Activated naive CD4-positive, alpha-beta T cell treated with anti-CD3 and anti-CD28 coated beads for 36 hours (primary cell): ENCODE measurements around the gene SFXN3. TPM values are rescaled to one million over a fixed set of nuclear protein-coding genes. Genes with fewer than 3 reads are reported as not detected.

Source experiments
- CTCF ChIA-PET: fragments of 350-600 bp; sonication (Branson Sonifier 250); formaldehyde crosslinking; loops from one replicate; lab custom pipeline; 2021; ENCODE audit warnings: antibody characterized with exemption; lab: Charles Lee
- DNase-seq: peaks from one replicate; pipeline ENCODE4 v3.0.0-alpha.2; 2020
- H3K27ac Mint-ChIP-seq: one replicate; pipeline ENCODE4 v1.8.0; 2021; ENCODE audit warnings: mild to moderate bottlenecking, mixed read lengths
- H3K27me3 Mint-ChIP-seq: one replicate; pipeline ENCODE4 v1.8.0; 2021; ENCODE audit warnings: low read depth, mixed read lengths
- H3K36me3 Mint-ChIP-seq: one replicate; pipeline ENCODE4 v1.8.0; 2021; ENCODE audit warnings: low read depth, mixed read lengths
- H3K4me1 Mint-ChIP-seq: one replicate; pipeline ENCODE4 v1.8.0; 2021; ENCODE audit warnings: low read depth, mixed read lengths
- H3K4me3 Mint-ChIP-seq: one replicate; pipeline ENCODE4 v1.8.0; 2021; ENCODE audit warnings: mild to moderate bottlenecking, moderate library complexity, mixed read lengths
- H3K9me3 Mint-ChIP-seq: one replicate; pipeline ENCODE4 v1.8.0; 2021; ENCODE audit warnings: mixed read lengths
- intact Hi-C: fragments of 100-400 bp; cut with micrococcal nuclease; formaldehyde crosslinking; loops from one replicate; pipeline ENCODE4 v1.15.1; 2023
- total RNA-seq, 2 experiments: library from RNA; stranded (reverse); gene quantifications; one replicate each; pipeline ENCODE4 v1.2.3, GENCODE V29; 2021

Gene SFXN3
- total RNA-seq, 2 experiments from 2014 or later, result 15.7 to 17.1 TPM

GRCh38 chr10:101001659-101002035, 29.4 kb upstream of the SFXN3 start:
- CTCF ChIA-PET, result interaction anchor here (0.5 to 6.4 kb wide), 4 partner anchors 15 to 65 kb away, joined by 3 to 94 read pairs (median 3); no protein-coding TSS in a partner anchor

GRCh38 chr10:101002456-101002855, 28.6 kb upstream of the SFXN3 start:
- H3K27ac Mint-ChIP-seq, result no peak overlapping the region
- no peaks in the 10 kb centered on the region for H3K9me3 Mint-ChIP-seq
- no peaks in the 10 kb centered on the region for H3K27me3 Mint-ChIP-seq
- no peak overlapping the region for H3K4me3 Mint-ChIP-seq
- peaks cover 10% of the 10 kb centered on the region for H3K4me1 Mint-ChIP-seq
- CTCF ChIA-PET, result interaction anchor here (1.3 to 1.6 kb wide), 5 partner anchors 9 to 39 kb away, joined by 3 to 7 read pairs (median 6); no protein-coding TSS in a partner anchor
- H3K36me3 Mint-ChIP-seq, result no peaks in the 10 kb centered on the region
- DNase-seq, result no peak
- intact Hi-C loops, result no loop called here

More at GRCh38 chr10:101001659-101002035, 29.4 kb upstream of the SFXN3 start:
- Mint-ChIP-seq H3K4me3 (no peak overlapping the region), H3K4me1 (peaks cover 12% of the 10 kb centered on the region), H3K9me3 (no peaks in the 10 kb centered on the region), H3K27ac (no peak overlapping the region), H3K27me3 (no peaks in the 10 kb centered on the region), H3K36me3 (no peaks in the 10 kb centered on the region)
- intact Hi-C loops, result no loop called here
- DNase-seq, result no peak

GRCh38 chr10:101003639-101004206, 27.3 kb upstream of the SFXN3 start:
- H3K27me3 Mint-ChIP-seq, result no peaks in the 10 kb centered on the region
- no peaks in the 10 kb centered on the region for H3K9me3 Mint-ChIP-seq
- no peak for DNase-seq
- intact Hi-C loops, result no loop called here
- H3K27ac Mint-ChIP-seq, result no peak overlapping the region
- CTCF ChIA-PET, result interaction anchor here (0.8 to 3.5 kb wide), 8 partner anchors 9 to 72 kb away, joined by 3 to 18 read pairs (median 3); partner anchors contain the start of genes PDZD7 and SFXN3
- no peaks in the 10 kb centered on the region for H3K36me3 Mint-ChIP-seq
- no peak overlapping the region for H3K4me3 Mint-ChIP-seq
- H3K4me1 Mint-ChIP-seq, result peaks cover 4% of the 10 kb centered on the region

GRCh38 chr10:101005361-101005760, 25.7 kb upstream of the SFXN3 start:
- Mint-ChIP-seq H3K27ac (no peak overlapping the region), H3K36me3 (no peaks in the 10 kb centered on the region), H3K4me1 (peaks cover 3% of the 10 kb centered on the region), H3K27me3 (no peaks in the 10 kb centered on the region), H3K4me3 (no peak overlapping the region), H3K9me3 (no peaks in the 10 kb centered on the region)
- CTCF ChIA-PET, result interaction anchor here (0.5 to 4.6 kb wide), 3 partner anchors 9 to 69 kb away, joined by 3 to 30 read pairs (median 18); no protein-coding TSS in a partner anchor
- intact Hi-C loops, result no loop called here
- no peak for DNase-seq

GRCh38 chr10:101005869-101006567, 25.0 kb upstream of the SFXN3 start:
- intact Hi-C loops, result no loop called here
- DNase-seq, result no peak
- Mint-ChIP-seq H3K4me1 (peaks cover 1% of the 10 kb centered on the region), H3K27ac (no peak overlapping the region), H3K27me3 (no peaks in the 10 kb centered on the region), H3K36me3 (no peaks in the 10 kb centered on the region), H3K4me3 (no peak overlapping the region), H3K9me3 (no peaks in the 10 kb centered on the region)
- CTCF ChIA-PET, result interaction anchor here (0.5 to 4.6 kb wide), 6 partner anchors 9 to 444 kb away, joined by 3 to 30 read pairs (median 5); no protein-coding TSS in a partner anchor

- Mint-ChIP-seq H3K36me3 (no peaks in the 10 kb centered on the region), H3K4me3 (no peak overlapping the region), H3K27me3 (no peaks in the 10 kb centered on the region), H3K27ac (no peak overlapping the region), H3K4me1 (no peaks in the 10 kb centered on the region), H3K9me3 (no peaks in the 10 kb centered on the region)
- CTCF ChIA-PET, result interaction anchor here (0.6 to 4.6 kb wide), 6 partner anchors 8 to 444 kb away, joined by 3 to 30 read pairs (median 5); no protein-coding TSS in a partner anchor
- DNase-seq, result no peak
- intact Hi-C loops, result no loop called here
Observed at GRCh38 chr10:101006593-101007098, 24.4 kb upstream of the SFXN3 start.

GRCh38 chr10:101007099-101007711, 23.8 kb upstream of the SFXN3 start:
- intact Hi-C loops, result no loop called here
- Mint-ChIP-seq H3K4me3 (no peak overlapping the region), H3K9me3 (no peaks in the 10 kb centered on the region), H3K27ac (no peak overlapping the region), H3K36me3 (no peaks in the 10 kb centered on the region), H3K4me1 (no peaks in the 10 kb centered on the region), H3K27me3 (no peaks in the 10 kb centered on the region)
- no peak for DNase-seq
- CTCF ChIA-PET, result interaction anchor here (1.5 to 4.6 kb wide), 4 partner anchors 7 to 445 kb away, joined by 3 to 30 read pairs (median 11); no protein-coding TSS in a partner anchor

- CTCF ChIA-PET, result interaction anchor here (1.5 to 4.6 kb wide), 2 partner anchors 10 kb away, joined by 3 to 30 read pairs; no protein-coding TSS in a partner anchor
- Mint-ChIP-seq H3K9me3 (no peaks in the 10 kb centered on the region), H3K27ac (no peak overlapping the region), H3K27me3 (peaks cover 3% of the 10 kb centered on the region), H3K4me1 (peaks cover 5% of the 10 kb centered on the region), H3K4me3 (no peak overlapping the region), H3K36me3 (no peaks in the 10 kb centered on the region)
- intact Hi-C loops, result no loop called here
- no peak for DNase-seq
Observed at GRCh38 chr10:101007915-101008822, 22.9 kb upstream of the SFXN3 start.

GRCh38 chr10:101008823-101009423, 22.1 kb upstream of the SFXN3 start:
- H3K27me3 Mint-ChIP-seq, result peaks cover 5% of the 10 kb centered on the region
- H3K36me3 Mint-ChIP-seq, result no peaks in the 10 kb centered on the region
- H3K9me3 Mint-ChIP-seq, result no peaks in the 10 kb centered on the region
- no peak for DNase-seq
- intact Hi-C loops, result no loop called here
- H3K4me1 Mint-ChIP-seq, result peaks cover 10% of the 10 kb centered on the region
- H3K27ac Mint-ChIP-seq, result no peak overlapping the region
- CTCF ChIA-PET, result interaction anchor here (1.5 to 4.6 kb wide), 2 partner anchors 9 to 18 kb away, joined by 3 to 30 read pairs; no protein-coding TSS in a partner anchor
- no peak overlapping the region for H3K4me3 Mint-ChIP-seq

- peaks cover 14% of the 10 kb centered on the region for H3K27me3 Mint-ChIP-seq
- DNase-seq, result no peak
- H3K9me3 Mint-ChIP-seq, result no peaks in the 10 kb centered on the region
- intact Hi-C loops, result loop anchor here (5.0 kb wide), 3 partner anchors 43 to 268 kb away; partner anchors contain the start of gene SEMA4G
- H3K27ac Mint-ChIP-seq, result no peak overlapping the region
- CTCF ChIA-PET, result interaction anchor here (1.5 kb wide), 1 partner anchor 19 kb away, joined by 3 read pairs; no protein-coding TSS in a partner anchor
- peaks cover 12% of the 10 kb centered on the region for H3K4me1 Mint-ChIP-seq
- H3K36me3 Mint-ChIP-seq, result no peaks in the 10 kb centered on the region
- no peak overlapping the region for H3K4me3 Mint-ChIP-seq
Observed at GRCh38 chr10:101010329-101010728, 20.7 kb upstream of the SFXN3 start.
